Right renal pelvis (tissue), 4 donors: ENCODE measurements around the gene ANKRD33. TPM values are rescaled to one million over a fixed set of nuclear protein-coding genes. Genes with fewer than 3 reads are reported as not detected.

Source experiments
- DNase-seq, 4 donors: peaks; one replicate each; pipeline ENCODE4 v3.0.0-alpha.2; 2013; ENCODE audit warnings: low read depth in 4 of 4, low spot score in 3 of 4, missing footprints in 1 of 4
- polyA plus RNA-seq, 4 donors: library from polyadenylated mRNA; unstranded; fragments of 120-200 nt; gene quantifications; one replicate each; pipeline ENCODE4 v1.2.1, GENCODE V29; 2013; ENCODE audit not compliant: insufficient read length in 4 of 4

Gene ANKRD33
- polyA plus RNA-seq, 4 donors, result 0.15 to 0.35 (median 0.27) TPM

- no peak for DNase-seq
Measured at GRCh38 chr12:51898506-51898905, 10.6 kb downstream of the ANKRD33 start.

- DNase-seq, result no peak
Measured at GRCh38 chr12:51898937-51899336, 11.0 kb downstream of the ANKRD33 start.

GRCh38 chr12:51900323-51900889, 12.5 kb downstream of the ANKRD33 start:
- DNase-seq, result no peak

- DNase-seq, result no peak
Measured at GRCh38 chr12:51901121-51901817, 13.4 kb downstream of the ANKRD33 start.

- DNase-seq, result no peak
Measured at GRCh38 chr12:51901881-51902280, 14.0 kb downstream of the ANKRD33 start.

GRCh38 chr12:51904951-51905470, 17.1 kb downstream of the ANKRD33 start:
- no peak for DNase-seq

GRCh38 chr12:51905471-51906429, 17.8 kb downstream of the ANKRD33 start:
- DNase-seq, result no peak

GRCh38 chr12:51906430-51907082, 18.7 kb downstream of the ANKRD33 start:
- no peak for DNase-seq

GRCh38 chr12:51907083-51907855, 19.4 kb downstream of the ANKRD33 start, which contains the start of gene ACVRL1:
ACVRL1 (plus strand) TSS chr12:51907504; CDS start chr12:51912475, 4,971 bp downstream.
- DNase-seq, result no peak

GRCh38 chr12:51907856-51908425, 20.0 kb downstream of the ANKRD33 start:
- DNase-seq, result no peak

- DNase-seq, result no peak
Measured at GRCh38 chr12:51908876-51909592, 21.1 kb downstream of the ANKRD33 start.

- DNase-seq, result no peak
Measured at GRCh38 chr12:51910168-51910567, 22.3 kb downstream of the ANKRD33 start.

GRCh38 chr12:51910691-51911090, 22.8 kb downstream of the ANKRD33 start:
- no peak for DNase-seq

- no peak for DNase-seq
Measured at GRCh38 chr12:51911307-51911706, 23.4 kb downstream of the ANKRD33 start.

- no peak for DNase-seq
Measured at GRCh38 chr12:51911788-51912711, 24.1 kb downstream of the ANKRD33 start.

GRCh38 chr12:51913071-51914033, 25.4 kb downstream of the ANKRD33 start:
- DNase-seq, result no peak
